Effector memory CD4-positive, alpha-beta T cell (primary cell): ENCODE data around the gene RNF182.
"Not testable (repeated sequence)": the region's sequence is repeated elsewhere in the genome, so short reads cannot be mapped to it uniquely, and the experiment has no call there.

ENCODE experiments used
- DNase-seq, 3 donors: peaks; one replicate each; pipeline ENCODE4 v3.0.0-alpha.2; 2020
- H3K27ac ChIP-seq: 2 replicates; pipeline ENCODE4 v1.7.0; 2013; ENCODE audit warnings: mild to moderate bottlenecking, low read length, moderate library complexity; ENCODE audit not compliant: insufficient read depth, poor library complexity, severe bottlenecking
- H3K27me3 ChIP-seq: replicated peaks from 2 replicates; pipeline ENCODE4 v1.7.0; 2013; ENCODE audit warnings: mild to moderate bottlenecking, low read length; ENCODE audit not compliant: insufficient read depth, control insufficient read depth, poor library complexity, severe bottlenecking
- H3K36me3 ChIP-seq: 2 replicates; pipeline ENCODE4 v1.7.0; 2013; ENCODE audit warnings: mild to moderate bottlenecking, low read length, moderate library complexity; ENCODE audit not compliant: control insufficient read depth, insufficient read depth
- H3K4me1 ChIP-seq: 2 replicates; pipeline ENCODE4 v1.7.0; 2013; ENCODE audit warnings: low read length, mild to moderate bottlenecking; ENCODE audit not compliant: control insufficient read depth, insufficient read depth, poor library complexity, severe bottlenecking
- H3K4me3 ChIP-seq: 2 replicates; pipeline ENCODE4 v1.7.0; 2013; ENCODE audit warnings: low read length, low read depth, mild to moderate bottlenecking; ENCODE audit not compliant: insufficient read depth, poor library complexity, severe bottlenecking
- H3K9me3 ChIP-seq: 2 replicates; pipeline ENCODE4 v1.7.0; 2013; ENCODE audit warnings: mild to moderate bottlenecking, low read length, moderate library complexity; ENCODE audit not compliant: control insufficient read depth

The RNF182 gene

GRCh38 chr6:14015964-14016363, 91.2 kb downstream of the RNF182 start:
- Histone ChIP-seq H3K4me3 (no peak overlapping the region), H3K36me3 (no peaks in the 10 kb centered on the region), H3K4me1 (no peaks in the 10 kb centered on the region), H3K27me3 (no peaks in the 10 kb centered on the region), H3K9me3 (no peaks in the 10 kb centered on the region), H3K27ac (no peak overlapping the region)
- DNase-seq, result no peak

- Histone ChIP-seq H3K36me3 (no peaks in the 10 kb centered on the region), H3K4me3 (no peak overlapping the region), H3K9me3 (no peaks in the 10 kb centered on the region), H3K4me1 (no peaks in the 10 kb centered on the region), H3K27me3 (no peaks in the 10 kb centered on the region), H3K27ac (no peak overlapping the region)
- DNase-seq, result no peak
Measured at GRCh38 chr6:14016432-14016831, 91.7 kb downstream of the RNF182 start.

- no peak for DNase-seq
- H3K27ac ChIP-seq, result no peak overlapping the region
Measured at GRCh38 chr6:14016935-14017625, 92.3 kb downstream of the RNF182 start.

GRCh38 chr6:14017626-14018475, 93.1 kb downstream of the RNF182 start:
- no peak overlapping the region for H3K4me3 ChIP-seq
- no peaks in the 10 kb centered on the region for H3K36me3 ChIP-seq
- no peaks in the 10 kb centered on the region for H3K27me3 ChIP-seq
- no peak overlapping the region for H3K27ac ChIP-seq
- H3K9me3 ChIP-seq, result no peaks in the 10 kb centered on the region
- DNase-seq, result no peak
- no peaks in the 10 kb centered on the region for H3K4me1 ChIP-seq

More at GRCh38 chr6:14016935-14017625, 92.3 kb downstream of the RNF182 start:
- H3K9me3 ChIP-seq, result no peaks in the 10 kb centered on the region
- no peak overlapping the region for H3K4me3 ChIP-seq
- no peaks in the 10 kb centered on the region for H3K36me3 ChIP-seq
- no peaks in the 10 kb centered on the region for H3K4me1 ChIP-seq
- no peaks in the 10 kb centered on the region for H3K27me3 ChIP-seq

DNA sequence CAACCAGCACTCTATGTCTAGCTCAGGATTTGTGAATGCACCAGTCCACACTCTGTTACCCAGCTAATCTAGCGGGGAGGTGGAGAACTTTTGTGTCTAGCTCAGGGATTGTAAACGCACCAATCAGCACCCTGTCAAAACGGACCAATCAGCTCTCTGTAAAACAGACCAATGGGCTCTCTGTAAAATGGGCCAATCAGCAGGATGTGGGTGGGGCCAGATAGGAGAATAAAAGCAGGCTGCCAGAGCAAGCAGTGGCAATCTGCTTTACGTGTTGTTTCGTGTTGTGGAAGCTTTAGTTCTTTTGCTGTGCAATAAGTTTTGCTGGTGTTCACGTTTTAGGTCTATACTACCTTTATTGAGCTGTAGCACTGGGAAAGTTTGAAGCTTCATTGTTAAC, 93.8 kb downstream of the RNF182 start:
- not testable (repeated sequence) for H3K4me3 ChIP-seq, H3K36me3 ChIP-seq, H3K27ac ChIP-seq, H3K27me3 ChIP-seq, DNase-seq, H3K4me1 ChIP-seq, H3K9me3 ChIP-seq

DNA sequence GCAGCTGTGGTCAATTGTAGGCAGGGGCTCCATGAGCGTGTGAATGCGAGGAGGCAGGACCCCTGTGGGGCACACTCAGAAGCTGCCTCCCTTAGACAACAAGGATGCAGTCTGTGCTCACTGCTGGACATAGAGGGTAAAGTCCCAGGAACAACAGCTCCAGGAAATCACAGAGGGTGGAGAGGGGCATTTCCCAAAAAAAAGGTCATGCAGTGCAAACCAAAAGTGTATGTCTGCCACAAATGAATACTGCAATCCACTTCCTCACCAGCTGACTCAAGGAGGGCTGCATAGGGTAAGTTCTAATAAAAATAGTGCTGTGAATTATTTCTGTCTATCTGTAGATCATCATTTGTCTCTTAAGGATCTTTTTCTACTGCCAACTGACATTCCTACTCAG, 95.8 kb downstream of the RNF182 start:
- Histone ChIP-seq H3K9me3 (no peaks in the 10 kb centered on the region), H3K27ac (no peak overlapping the region), H3K27me3 (no peaks in the 10 kb centered on the region), H3K36me3 (no peaks in the 10 kb centered on the region), H3K4me1 (no peaks in the 10 kb centered on the region), H3K4me3 (no peak overlapping the region)
- no peak for DNase-seq

GRCh38 chr6:14021449-14021848, 96.7 kb downstream of the RNF182 start:
- no peak for DNase-seq
- no peak overlapping the region for H3K4me3 ChIP-seq
- H3K27me3 ChIP-seq, result no peaks in the 10 kb centered on the region

DNA sequence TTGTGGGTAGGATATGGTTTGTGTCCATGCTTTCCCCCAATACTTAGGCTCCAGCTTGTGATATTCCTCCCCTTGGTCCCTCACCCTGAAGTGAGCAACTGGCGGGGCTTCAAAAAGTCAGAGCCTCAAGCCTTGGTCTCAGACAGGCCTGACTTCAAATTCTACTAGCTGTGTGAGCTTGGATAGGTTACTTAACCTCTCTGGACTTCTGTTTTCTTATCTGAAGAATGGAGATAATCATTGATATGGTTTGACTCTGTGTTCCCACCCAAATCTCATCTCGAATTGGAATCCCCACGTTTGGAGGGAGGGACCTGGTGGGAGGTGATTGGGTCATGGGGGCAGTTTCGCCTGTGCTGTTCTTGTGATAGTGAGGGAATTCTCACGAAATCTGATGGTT, 97.9 kb downstream of the RNF182 start:
- no peaks in the 10 kb centered on the region for H3K36me3 ChIP-seq
- no peak overlapping the region for H3K4me3 ChIP-seq
- no peaks in the 10 kb centered on the region for H3K27me3 ChIP-seq
- no peaks in the 10 kb centered on the region for H3K4me1 ChIP-seq
- no peak overlapping the region for H3K27ac ChIP-seq
- no peak for DNase-seq
- H3K9me3 ChIP-seq, result no peaks in the 10 kb centered on the region

More at GRCh38 chr6:14021449-14021848, 96.7 kb downstream of the RNF182 start:
- Histone ChIP-seq H3K36me3 (no peaks in the 10 kb centered on the region), H3K9me3 (no peaks in the 10 kb centered on the region), H3K4me1 (no peaks in the 10 kb centered on the region), H3K27ac (no peak overlapping the region)

- Histone ChIP-seq H3K9me3 (no peaks in the 10 kb centered on the region), H3K27ac (no peak overlapping the region)
- DNase-seq, result no peak
Measured at GRCh38 chr6:14023855-14024254, 99.1 kb downstream of the RNF182 start.

DNA sequence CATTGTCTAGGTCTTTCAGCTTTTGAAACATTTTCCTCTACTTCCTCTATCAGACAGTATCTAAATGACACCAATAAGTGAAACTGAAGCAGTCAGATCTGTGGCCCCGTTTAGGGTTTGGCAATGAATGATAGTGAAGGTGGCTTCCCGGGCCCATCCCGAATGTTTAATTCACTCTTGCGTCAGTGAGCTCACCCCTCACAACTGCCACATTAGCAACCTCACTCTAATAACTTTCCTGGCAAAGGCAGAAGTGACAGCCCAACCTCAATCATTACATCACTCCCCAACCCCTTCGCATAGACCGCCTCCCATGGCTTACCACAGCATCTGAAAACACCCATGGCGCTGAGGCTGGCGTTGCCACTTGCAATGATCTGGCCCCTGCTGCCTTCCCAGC, 100.4 kb downstream of the RNF182 start:
- Histone ChIP-seq H3K9me3 (no peaks in the 10 kb centered on the region), H3K36me3 (no peaks in the 10 kb centered on the region), H3K27ac (no peak overlapping the region), H3K4me3 (no peak overlapping the region), H3K27me3 (no peaks in the 10 kb centered on the region), H3K4me1 (no peaks in the 10 kb centered on the region)
- no peak for DNase-seq

More at GRCh38 chr6:14023855-14024254, 99.1 kb downstream of the RNF182 start:
- Histone ChIP-seq H3K4me1 (no peaks in the 10 kb centered on the region), H3K27me3 (no peaks in the 10 kb centered on the region), H3K4me3 (no peak overlapping the region), H3K36me3 (no peaks in the 10 kb centered on the region)
